Gastrocnemius medialis (tissue), 4 donors: Measurements from ENCODE around the gene PAGE3.

Source experiments
- POLR2A ChIP-seq, 2 donors: fragments of 450-650 bp; IDR thresholded peaks; one replicate each; pipeline ENCODE4 v1.6.1; 2017; ENCODE audit warnings: antibody characterized with exemption in 2 of 2, mild to moderate bottlenecking in 2 of 2, moderate library complexity in 2 of 2
- TF ChIP-seq, protein P1 (sequence below), 5 experiments: fragments of 450-650 bp in 3 of 5; fragments of 200-600 bp in 2 of 5; sonication (generic) in 2 of 5; IDR thresholded peaks in 4 of 5; conservative IDR thresholded peaks in 1 of 5; 1 replicate in 4 of 5; 2 replicates in 1 of 5; pipeline ENCODE4 v1.5.1; 2016 to 2019; ENCODE audit warnings: antibody characterized with exemption in 5 of 5, mild to moderate bottlenecking in 3 of 5, moderate library complexity in 3 of 5

DNA sequence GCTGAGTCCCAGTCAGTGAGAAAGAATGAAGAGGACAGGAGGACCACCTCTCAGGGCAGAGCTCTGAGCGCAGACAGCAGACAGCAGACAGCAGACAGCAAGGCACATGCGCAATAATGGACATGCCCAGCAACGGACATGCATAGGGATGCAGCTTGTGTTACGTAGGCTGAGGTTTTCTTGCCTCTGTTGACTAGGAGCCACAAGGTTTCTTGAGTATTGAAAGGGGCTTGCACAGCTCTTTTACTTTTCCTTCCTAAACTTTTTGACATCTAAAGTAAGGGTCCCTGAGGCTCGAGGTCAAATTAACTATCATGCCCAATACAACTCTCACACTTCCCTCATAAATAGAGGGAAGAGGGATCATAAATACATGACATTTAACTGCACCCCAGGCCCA lies at the start of gene PAGE3:
- TF ChIP-seq, protein P1, sequence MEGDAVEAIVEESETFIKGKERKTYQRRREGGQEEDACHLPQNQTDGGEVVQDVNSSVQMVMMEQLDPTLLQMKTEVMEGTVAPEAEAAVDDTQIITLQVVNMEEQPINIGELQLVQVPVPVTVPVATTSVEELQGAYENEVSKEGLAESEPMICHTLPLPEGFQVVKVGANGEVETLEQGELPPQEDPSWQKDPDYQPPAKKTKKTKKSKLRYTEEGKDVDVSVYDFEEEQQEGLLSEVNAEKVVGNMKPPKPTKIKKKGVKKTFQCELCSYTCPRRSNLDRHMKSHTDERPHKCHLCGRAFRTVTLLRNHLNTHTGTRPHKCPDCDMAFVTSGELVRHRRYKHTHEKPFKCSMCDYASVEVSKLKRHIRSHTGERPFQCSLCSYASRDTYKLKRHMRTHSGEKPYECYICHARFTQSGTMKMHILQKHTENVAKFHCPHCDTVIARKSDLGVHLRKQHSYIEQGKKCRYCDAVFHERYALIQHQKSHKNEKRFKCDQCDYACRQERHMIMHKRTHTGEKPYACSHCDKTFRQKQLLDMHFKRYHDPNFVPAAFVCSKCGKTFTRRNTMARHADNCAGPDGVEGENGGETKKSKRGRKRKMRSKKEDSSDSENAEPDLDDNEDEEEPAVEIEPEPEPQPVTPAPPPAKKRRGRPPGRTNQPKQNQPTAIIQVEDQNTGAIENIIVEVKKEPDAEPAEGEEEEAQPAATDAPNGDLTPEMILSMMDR (IDR thresholded peaks at IDR 0.05 in 4 of 5, conservative IDR thresholded peaks at IDR 0.05 in 1 of 5) = no peak
- TF ChIP-seq POLR2A (IDR thresholded peaks at IDR 0.05) = no peak
